Esophagus muscularis mucosa (tissue), 4 donors: Measurements from ENCODE around the gene SLC25A22. TPM values are rescaled to one million over a fixed set of nuclear protein-coding genes. Genes with fewer than 3 reads are reported as not detected.
A peak's percentile ranks its signal among the peaks of the same experiment; 100 is the strongest.

Source experiments
- DNase-seq: peaks from one replicate; pipeline ENCODE4 v3.0.0-alpha.2; 2017; ENCODE audit errors: extremely low spot score
- H3K27ac ChIP-seq, 4 donors: fragments of 200-600 bp; sonication (generic); replicated peaks in 1 of 4; 1 replicate in 3 of 4; 2 replicates in 1 of 4; pipeline ENCODE4 v1.5.1; 2016 to 2019; ENCODE audit warnings: mild to moderate bottlenecking in 1 of 4
- H3K27me3 ChIP-seq, 4 donors: fragments of 200-600 bp; sonication (generic); one replicate each; pipeline versions ENCODE4 v1.5.1 to v1.6.0; 2016 to 2019
- H3K36me3 ChIP-seq, 4 donors: fragments of 200-600 bp; sonication (generic); one replicate each; pipeline ENCODE4 v1.5.1; 2016 to 2019
- H3K4me1 ChIP-seq, 4 donors: fragments of 200-600 bp; sonication (generic); one replicate each; pipeline ENCODE4 v1.5.1; 2016 to 2019
- H3K4me3 ChIP-seq, 4 donors: fragments of 200-600 bp; sonication (generic); 1 replicate in 2 of 4; 2 replicates in 2 of 4; pipeline ENCODE4 v1.5.1; 2016 to 2019; ENCODE audit warnings: mild to moderate bottlenecking in 4 of 4, moderate library complexity in 1 of 4
- H3K9me3 ChIP-seq, 4 donors: fragments of 200-600 bp; sonication (generic); 1 replicate in 3 of 4; 2 replicates in 1 of 4; pipeline ENCODE4 v1.5.1; 2016 to 2019
- EP300 ChIP-seq: sonication (generic); formaldehyde crosslinking; IDR thresholded peaks from one replicate; pipeline ENCODE4 v1.6.1; 2017; ENCODE audit warnings: antibody characterized with exemption
- POLR2A ChIP-seq: fragments of 450-650 bp; IDR thresholded peaks from one replicate; pipeline ENCODE4 v1.6.1; 2017; ENCODE audit warnings: antibody characterized with exemption, moderate library complexity, mild to moderate bottlenecking, low read depth
- POLR2AphosphoS5 ChIP-seq, 2 donors: sonication (generic); formaldehyde crosslinking; IDR thresholded peaks; one replicate each; pipeline ENCODE4 v1.6.1; 2017; ENCODE audit warnings: antibody characterized with exemption in 2 of 2
- WGBS: methylation state at CpG from one replicate; pipeline ENCODE4 v1.1.5; 2018; 5-methylcytosine and 5-hydroxymethylcytosine counted together
- intact Hi-C: fragments of 100-400 bp; cut with DNase I; formaldehyde crosslinking; loops from one replicate; pipeline ENCODE4 v1.15.1; 2023
- total RNA-seq, 4 donors: library from RNA; depleted of rRNA; stranded (reverse); fragments of >200 nt; gene quantifications; one replicate each; pipeline versions ENCODE4 v1.1.0 to v1.2.1, GENCODE V29; 2016
- TF ChIP-seq, protein P1 (sequence below), 3 experiments: fragments of 200-600 bp in 2 of 3; fragments of 450-650 bp in 1 of 3; sonication (generic) in 2 of 3; IDR thresholded peaks; one replicate each; pipeline ENCODE4 v1.5.1; 2017 to 2019; ENCODE audit warnings: antibody characterized with exemption in 3 of 3, mild to moderate bottlenecking in 2 of 3, moderate library complexity in 1 of 3

Gene SLC25A22
- total RNA-seq, 4 donors from 2014 or later: 5.0 to 11.0 (median 9.5) TPM

GRCh38 chr11:777288-778255, 20.5 kb downstream of the SLC25A22 start, which contains the start of gene GATD1:
TSS of gene GATD1 (minus strand) at chr11:777487. CDS start at chr11:777462, 25 bp downstream.
- intact Hi-C loops: no loop called here
- Histone ChIP-seq H3K27ac (peak within 1 kb of the TSS; percentile 83 to 90 (median 87)), H3K36me3 (peaks cover 0 to 27% (median 21%) of the 10 kb centered on the region in 4 donors), H3K27me3 (no peaks in the 10 kb centered on the region), H3K9me3 (no peaks in the 10 kb centered on the region), H3K4me3 (peak within 1 kb of the TSS; percentile 85 to 99 (median 96)), H3K4me1 (peaks cover 24 to 64% (median 51%) of the 10 kb centered on the region in 4 donors)
- TF ChIP-seq POLR2AphosphoS5 (IDR thresholded peaks at IDR 0.05): peak; percentile 69 to 82
- no peak for TF ChIP-seq EP300
- peak; percentile 59 for TF ChIP-seq POLR2A
- TF ChIP-seq, protein P1, sequence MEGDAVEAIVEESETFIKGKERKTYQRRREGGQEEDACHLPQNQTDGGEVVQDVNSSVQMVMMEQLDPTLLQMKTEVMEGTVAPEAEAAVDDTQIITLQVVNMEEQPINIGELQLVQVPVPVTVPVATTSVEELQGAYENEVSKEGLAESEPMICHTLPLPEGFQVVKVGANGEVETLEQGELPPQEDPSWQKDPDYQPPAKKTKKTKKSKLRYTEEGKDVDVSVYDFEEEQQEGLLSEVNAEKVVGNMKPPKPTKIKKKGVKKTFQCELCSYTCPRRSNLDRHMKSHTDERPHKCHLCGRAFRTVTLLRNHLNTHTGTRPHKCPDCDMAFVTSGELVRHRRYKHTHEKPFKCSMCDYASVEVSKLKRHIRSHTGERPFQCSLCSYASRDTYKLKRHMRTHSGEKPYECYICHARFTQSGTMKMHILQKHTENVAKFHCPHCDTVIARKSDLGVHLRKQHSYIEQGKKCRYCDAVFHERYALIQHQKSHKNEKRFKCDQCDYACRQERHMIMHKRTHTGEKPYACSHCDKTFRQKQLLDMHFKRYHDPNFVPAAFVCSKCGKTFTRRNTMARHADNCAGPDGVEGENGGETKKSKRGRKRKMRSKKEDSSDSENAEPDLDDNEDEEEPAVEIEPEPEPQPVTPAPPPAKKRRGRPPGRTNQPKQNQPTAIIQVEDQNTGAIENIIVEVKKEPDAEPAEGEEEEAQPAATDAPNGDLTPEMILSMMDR (IDR thresholded peaks at IDR 0.05): peak in 2 of 3 experiments; percentile 3 to 31
- DNase-seq: peak; percentile 96
- 1% methylated on average over 23 of the region's 110 CpGs for WGBS

GRCh38 chr11:776561-777287, 21.4 kb downstream of the SLC25A22 start:
- no peak for DNase-seq
- peaks cover 24 to 71% (median 55%) of the 10 kb centered on the region in 4 donors for H3K4me1 ChIP-seq
- H3K27ac ChIP-seq: peak overlapping the region; percentile 83 to 90 (median 87)
- 0% methylated on average over 13 of the region's 65 CpGs for WGBS
- TF ChIP-seq, protein P1 (IDR thresholded peaks at IDR 0.05): no peak
- TF ChIP-seq POLR2AphosphoS5 (IDR thresholded peaks at IDR 0.05) (no peak), POLR2A (no peak), EP300 (no peak)
- H3K27me3 ChIP-seq: no peaks in the 10 kb centered on the region
- peaks cover 3 to 35% (median 30%) of the 10 kb centered on the region in 4 donors for H3K36me3 ChIP-seq
- intact Hi-C loops: no loop called here
- no peaks in the 10 kb centered on the region for H3K9me3 ChIP-seq
- peak overlapping the region; percentile 85 to 99 (median 96) for H3K4me3 ChIP-seq

GRCh38 chr11:776263-776560, 21.9 kb downstream of the SLC25A22 start:
- H3K27me3 ChIP-seq: no peaks in the 10 kb centered on the region
- no peaks in the 10 kb centered on the region for H3K9me3 ChIP-seq
- H3K4me1 ChIP-seq: peaks cover 24 to 74% (median 55%) of the 10 kb centered on the region in 4 donors
- intact Hi-C loops: no loop called here
- peak overlapping the region; percentile 85 to 99 (median 96) for H3K4me3 ChIP-seq
- H3K27ac ChIP-seq: peak overlapping the region in 2 of 4 donors; percentile 83 to 90
- TF ChIP-seq EP300: no peak
- TF ChIP-seq POLR2AphosphoS5 (IDR thresholded peaks at IDR 0.05): no peak
- TF ChIP-seq POLR2A: no peak
- TF ChIP-seq, protein P1 (IDR thresholded peaks at IDR 0.05): no peak
- peaks cover 5 to 40% (median 35%) of the 10 kb centered on the region in 4 donors for H3K36me3 ChIP-seq
- 41% methylated on average over 8 of the region's 11 CpGs for whole genome bisulfite sequencing
- DNase-seq: no peak

GRCh38 chr11:774873-775592, 23.0 kb downstream of the SLC25A22 start:
- Histone ChIP-seq H3K4me3 (peak overlapping the region in 1 of 4 donors; percentile 98), H3K27ac (no peak overlapping the region), H3K27me3 (no peaks in the 10 kb centered on the region), H3K9me3 (no peaks in the 10 kb centered on the region), H3K36me3 (peaks cover 14 to 48% (median 44%) of the 10 kb centered on the region in 4 donors), H3K4me1 (peaks cover 24 to 73% (median 55%) of the 10 kb centered on the region in 4 donors)
- intact Hi-C loops: no loop called here
- 78% methylated on average over 15 of the region's 20 CpGs for WGBS
- no peak for TF ChIP-seq POLR2A
- no peak for TF ChIP-seq EP300
- no peak for TF ChIP-seq POLR2AphosphoS5 (IDR thresholded peaks at IDR 0.05)
- TF ChIP-seq, protein P1 (IDR thresholded peaks at IDR 0.05): no peak
- DNase-seq: no peak
